Activated T-cell treated with anti-CD3 and anti-CD28 coated beads for 48 hours (primary cell): ENCODE results near the gene BHMT2.
A peak's percentile ranks its signal among the peaks of the same experiment; 100 is the strongest.

ENCODE experiments used
- DNase-seq: peaks from one replicate; pipeline ENCODE4 v3.0.0-alpha.2; 2020; ENCODE audit warnings: low read depth

BHMT2 gene

DNA sequence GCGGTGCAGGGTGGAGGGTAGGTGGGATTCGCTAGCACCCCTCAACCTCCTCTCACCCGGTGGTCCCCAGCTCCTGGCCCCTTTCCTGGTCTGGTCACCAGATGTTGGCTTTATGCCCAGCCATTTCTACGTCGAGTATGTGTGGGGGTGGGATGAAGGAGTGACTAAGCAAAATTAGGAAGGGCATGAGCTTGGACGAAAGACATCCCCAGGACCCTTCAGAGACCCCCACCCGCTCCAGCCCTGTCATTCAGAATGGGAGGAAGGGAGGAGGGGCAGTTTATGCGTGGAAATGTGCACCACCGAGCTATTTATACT lies 742 bp downstream of the BHMT2 start:
- DNase-seq: no peak

GRCh38 chr5:79074641-79075040 lies 5.1 kb downstream of the BHMT2 start:
- DNase-seq: no peak

- DNase-seq: no peak
These were observed 6.3 kb downstream of the BHMT2 start for GRCh38 chr5:79075646-79076426.

DNA sequence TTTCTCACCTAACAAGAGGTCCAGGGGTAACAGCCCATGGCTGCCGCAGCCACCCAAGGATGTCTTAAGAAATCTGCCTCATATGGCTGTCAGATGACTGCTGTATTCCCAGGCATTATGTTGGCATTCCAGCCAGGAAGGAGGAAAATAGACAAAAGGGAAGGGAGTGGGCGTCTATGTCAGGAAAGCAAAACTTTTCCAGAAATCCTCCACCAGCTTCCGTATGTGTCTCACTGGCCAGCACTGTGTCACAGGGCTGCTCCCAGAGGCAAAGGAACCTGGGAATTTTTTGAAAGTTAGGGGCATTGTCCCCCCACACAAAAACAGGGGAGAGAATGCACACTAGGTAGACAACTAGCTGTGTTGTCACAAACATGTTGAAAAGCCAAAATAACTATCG lies 7.3 kb downstream of the BHMT2 start:
- DNase-seq: no peak

- no peak for DNase-seq
These were observed 8.3 kb downstream of the BHMT2 start for GRCh38 chr5:79077680-79078365.

- DNase-seq: no peak
These were observed 11.2 kb downstream of the BHMT2 start for GRCh38 chr5:79080804-79081203.

DNA sequence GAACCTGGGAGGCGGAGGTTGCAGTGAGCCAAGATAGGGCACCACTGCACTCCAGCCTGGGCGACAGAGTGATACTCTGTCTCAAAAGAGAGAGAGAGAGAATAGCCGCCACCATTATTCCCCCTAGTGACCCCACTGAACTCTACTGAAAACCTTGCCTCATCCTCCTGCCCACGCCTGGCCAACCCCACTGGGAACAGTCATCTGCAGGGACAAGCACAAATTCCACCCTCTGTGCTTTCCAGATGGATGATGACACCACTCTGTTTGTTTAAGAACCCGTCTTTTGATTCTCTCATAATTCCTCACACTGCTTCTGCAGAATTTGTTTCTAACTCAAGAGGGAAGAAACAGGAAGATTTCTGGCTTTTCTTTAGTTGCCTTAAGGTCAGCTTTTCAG lies 12.2 kb downstream of the BHMT2 start:
- no peak for DNase-seq

GRCh38 chr5:79086116-79086515 lies 16.5 kb downstream of the BHMT2 start:
- no peak for DNase-seq

- DNase-seq: no peak
These were observed 18.9 kb downstream of the BHMT2 start for GRCh38 chr5:79088507-79088906.

GRCh38 chr5:79091064-79091463 lies 21.5 kb downstream of the BHMT2 start:
- DNase-seq: no peak

DNA sequence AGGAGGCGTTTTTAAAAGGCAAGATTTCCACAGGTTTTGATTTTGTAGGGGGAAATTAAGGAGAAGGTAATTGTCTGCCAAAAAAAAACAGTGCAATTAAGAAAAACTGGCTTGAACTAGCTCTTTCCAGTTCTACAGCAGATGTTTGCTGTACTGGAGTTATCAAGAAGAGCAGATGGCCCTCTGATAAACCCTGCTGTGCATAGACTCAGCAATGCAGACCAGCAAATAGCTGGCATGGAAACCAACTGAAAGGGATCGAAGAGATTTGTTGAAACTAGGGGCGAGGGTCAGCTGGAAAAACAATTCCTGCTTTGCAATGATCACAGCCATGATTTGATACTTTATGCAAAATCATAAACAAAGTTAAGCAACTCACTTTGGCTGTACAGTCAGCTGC lies 24.2 kb downstream of the BHMT2 start:
- DNase-seq: no peak

GRCh38 chr5:79105868-79106267 lies 36.3 kb downstream of the BHMT2 start:
- DNase-seq: no peak

- no peak for DNase-seq
These were observed 37.6 kb downstream of the BHMT2 start for GRCh38 chr5:79107020-79107796.

GRCh38 chr5:79108086-79108485 lies 38.5 kb downstream of the BHMT2 start:
- DNase-seq: no peak

- no peak for DNase-seq
These were observed 39.2 kb downstream of the BHMT2 start for GRCh38 chr5:79108792-79109191.

DNA sequence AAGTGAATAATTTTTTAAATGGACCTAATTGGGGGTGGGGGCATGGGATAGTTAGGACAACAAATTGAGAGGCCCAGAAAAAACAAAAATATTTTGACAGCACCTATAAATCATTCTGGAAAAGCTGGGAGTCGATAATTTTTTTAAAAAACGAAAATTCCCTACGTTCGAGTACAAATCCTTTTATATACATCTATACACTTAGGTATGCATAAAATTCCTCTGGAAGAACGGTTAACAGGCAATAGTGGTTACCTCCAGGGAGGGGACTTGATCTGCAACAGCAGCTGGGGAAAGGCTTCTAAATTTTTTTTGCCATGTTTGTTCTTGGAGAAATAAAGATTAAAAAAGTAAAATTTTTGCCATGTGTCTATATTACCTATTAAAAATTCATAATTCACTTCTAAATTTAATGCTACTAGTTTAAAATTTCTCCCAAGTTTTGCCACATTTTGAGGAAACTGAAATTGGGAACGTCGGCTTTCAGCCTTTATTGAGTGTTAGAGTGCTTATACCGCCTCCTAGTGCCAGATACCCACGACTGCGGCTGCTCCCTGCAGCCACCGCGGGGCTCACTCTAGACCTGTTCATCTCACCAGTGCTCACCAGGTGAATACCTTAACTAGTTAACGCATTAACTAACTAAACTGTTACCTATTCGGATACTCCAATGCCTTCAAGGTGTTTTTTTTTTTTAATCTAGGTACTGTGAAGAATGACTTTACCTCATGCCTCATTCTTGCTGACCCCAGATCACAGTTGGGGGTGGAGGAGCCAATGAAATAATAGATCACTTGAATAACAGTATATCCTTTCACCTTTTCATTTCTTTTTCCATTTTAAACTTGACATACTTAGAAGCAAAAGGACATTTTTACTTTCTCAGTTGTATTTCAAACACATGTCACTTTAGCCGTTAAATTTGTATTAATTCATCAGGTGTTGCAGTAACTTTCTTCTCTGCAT lies 40.2 kb downstream of the BHMT2 start:
- DNase-seq: peak; percentile 11

DNA sequence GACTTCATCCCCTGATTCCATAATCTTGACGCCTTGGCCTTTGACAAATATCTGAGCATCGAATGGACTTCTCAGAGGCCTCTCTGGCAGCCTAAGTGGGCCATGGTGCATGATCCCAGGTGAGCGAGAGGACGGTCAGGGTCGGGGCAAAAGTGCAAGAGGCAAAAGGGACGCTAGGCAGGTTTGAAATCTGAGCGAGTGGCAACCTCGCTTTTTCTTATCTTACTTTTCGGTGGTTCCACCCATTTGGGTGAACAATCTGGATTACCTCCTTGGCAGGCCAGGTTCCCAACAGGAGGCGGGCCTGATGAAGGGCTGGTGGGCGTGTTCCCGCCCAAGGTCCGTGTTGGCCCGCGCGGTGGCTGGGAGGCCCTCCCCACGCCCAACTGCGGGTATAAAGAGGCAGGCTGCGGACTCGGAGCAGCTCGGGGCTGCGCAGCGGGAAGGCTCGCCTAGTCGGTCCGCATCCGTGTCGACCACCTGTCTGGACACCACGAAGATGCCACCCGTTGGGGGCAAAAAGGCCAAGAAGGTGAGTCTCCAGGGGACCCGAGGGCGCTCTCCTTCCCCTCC lies 41.9 kb downstream of the BHMT2 start, which contains the start of gene BHMT:
TSS of gene BHMT (plus strand) at position 423 of the 573 bp plus-strand sequence. CDS start at position 500, 77 bp downstream.
- no peak for DNase-seq

DNA sequence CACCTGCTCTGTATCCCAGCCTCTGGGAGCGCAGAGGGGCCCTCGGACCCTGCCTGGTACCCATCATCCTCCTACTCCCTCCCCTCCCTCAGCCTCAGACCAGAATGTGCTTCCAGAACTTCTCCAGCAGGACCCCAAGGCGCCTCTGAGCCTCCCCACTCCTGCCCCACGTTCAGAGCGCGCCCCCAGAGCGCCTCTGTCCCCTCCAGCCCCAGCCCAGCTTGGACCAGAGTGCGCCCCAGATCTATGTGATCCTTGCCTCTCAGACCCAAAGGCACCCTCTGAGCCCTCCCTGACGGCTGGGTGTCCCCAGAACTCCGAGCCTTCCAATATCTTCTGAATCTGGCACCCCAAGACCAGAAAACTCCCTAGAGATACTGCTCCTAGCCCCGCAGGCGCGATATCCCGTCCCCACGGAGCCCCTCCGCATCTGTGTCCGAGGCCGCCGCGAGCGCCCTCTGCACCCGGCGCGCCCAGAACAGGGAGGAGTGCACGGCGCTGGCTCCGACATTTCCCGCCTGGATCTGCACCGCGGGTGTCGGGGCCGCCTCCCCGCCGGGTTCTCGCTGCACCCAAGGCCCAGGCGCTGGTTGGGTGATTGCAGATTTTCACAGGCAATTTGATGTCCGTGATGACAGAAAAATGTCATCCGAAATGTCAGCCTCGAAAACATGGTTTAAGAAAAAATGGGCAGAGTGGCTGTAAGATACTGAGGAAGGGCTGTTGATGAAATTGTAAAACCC lies 42.6 kb downstream of the BHMT2 start:
- no peak for DNase-seq

DNA sequence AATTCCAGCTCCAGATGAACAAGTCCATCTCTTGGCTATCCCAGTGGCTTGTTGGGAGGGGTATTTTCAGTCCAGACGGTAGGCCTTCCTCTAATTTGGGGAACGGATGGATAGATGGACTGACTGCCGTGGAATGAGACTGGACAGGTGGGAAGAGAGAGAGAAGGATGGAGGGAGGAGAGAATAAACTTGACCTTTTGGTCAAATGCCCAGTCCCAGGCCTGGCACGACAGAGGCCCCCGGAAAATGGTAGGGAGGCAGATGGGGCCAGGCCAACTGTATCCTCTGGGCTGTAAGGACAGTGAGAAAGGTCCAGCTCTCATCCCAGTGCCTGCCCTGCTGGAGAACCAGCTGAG lies 43.1 kb downstream of the BHMT2 start:
- DNase-seq: no peak

- DNase-seq: no peak
These were observed 49.9 kb downstream of the BHMT2 start for GRCh38 chr5:79119486-79119885.

- DNase-seq: no peak
These were observed 50.7 kb downstream of the BHMT2 start for GRCh38 chr5:79120221-79120620.
